HL-60 (cell line): ENCODE results near the gene COL20A1.

Experiments
- DNase-seq, 2 experiments: peaks; one replicate each; pipeline ENCODE4 v3.0.0-alpha.2; 2010 to 2020; ENCODE audit warnings: low read depth in 1 of 2, low spot score in 1 of 2
- H3K27ac ChIP-seq: fragments of 250-450 bp; sonication (Bioruptor Pico); replicated peaks from 2 replicates; pipeline ENCODE4 v1.5.1; 2020; ENCODE audit warnings: mild to moderate bottlenecking, moderate library complexity
- H3K27me3 ChIP-seq: fragments of 250-450 bp; sonication (Bioruptor Pico); 2 replicates; pipeline ENCODE4 v1.5.1; 2021; ENCODE audit warnings: mild to moderate bottlenecking, moderate library complexity; ENCODE audit not compliant: insufficient read depth, poor library complexity, severe bottlenecking
- H3K4me3 ChIP-seq: replicated peaks from 2 replicates; pipeline ENCODE4 v1.5.1; 2011; ENCODE audit warnings: mild to moderate bottlenecking, control low read depth, low read length; ENCODE audit not compliant: insufficient read depth
- GABPA ChIP-seq: IDR thresholded peaks from 2 replicates; pipeline ENCODE4 v1.6.1; 2012; ENCODE audit warnings: low read depth
- POLR2AphosphoS5 ChIP-seq: IDR thresholded peaks from 2 replicates; pipeline ENCODE4 v1.6.1; 2012; ENCODE audit warnings: low read depth
- SPI1 ChIP-seq: IDR thresholded peaks from 2 replicates; pipeline ENCODE4 v1.6.1; 2012; ENCODE audit warnings: low read depth, mild to moderate bottlenecking, borderline replicate concordance
- TF ChIP-seq, protein P1 (sequence below): IDR thresholded peaks from one replicate; pipeline ENCODE4 v1.5.1; 2011; ENCODE audit warnings: low read length, control low read depth, inconsistent platforms; ENCODE audit not compliant: insufficient read depth
- TF ChIP-seq, protein P2 (sequence below): IDR thresholded peaks from 2 replicates; pipeline ENCODE4 v1.6.1; 2012; ENCODE audit warnings: low read depth; ENCODE audit not compliant: insufficient replicate concordance

The COL20A1 gene

DNA sequence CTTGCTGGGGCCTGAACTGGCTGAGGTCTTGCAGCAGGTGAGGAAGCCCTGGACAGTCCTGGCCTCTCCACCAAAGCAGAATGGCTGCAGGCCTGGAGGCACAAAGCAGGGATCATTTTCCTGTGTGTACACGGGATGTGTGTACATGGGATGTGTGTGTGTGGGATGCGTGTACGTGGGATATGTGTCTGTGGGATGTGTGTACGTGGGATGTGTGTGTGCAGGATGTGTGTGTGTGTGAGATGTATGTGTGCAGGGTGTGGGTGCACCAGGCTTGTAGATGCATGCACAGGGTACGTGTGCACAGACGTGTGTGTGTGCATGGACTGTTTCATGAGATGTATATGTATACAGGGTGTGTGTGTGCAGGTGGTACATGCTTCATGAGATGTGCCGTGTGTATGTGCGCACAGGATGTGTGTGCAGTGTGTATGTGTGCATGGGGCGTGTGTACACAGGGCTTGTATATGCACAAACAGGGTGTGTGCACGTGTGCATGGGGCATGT, 76.1 kb downstream of the COL20A1 start:
- no peaks in the 10 kb centered on the region for H3K27me3 ChIP-seq

DNA sequence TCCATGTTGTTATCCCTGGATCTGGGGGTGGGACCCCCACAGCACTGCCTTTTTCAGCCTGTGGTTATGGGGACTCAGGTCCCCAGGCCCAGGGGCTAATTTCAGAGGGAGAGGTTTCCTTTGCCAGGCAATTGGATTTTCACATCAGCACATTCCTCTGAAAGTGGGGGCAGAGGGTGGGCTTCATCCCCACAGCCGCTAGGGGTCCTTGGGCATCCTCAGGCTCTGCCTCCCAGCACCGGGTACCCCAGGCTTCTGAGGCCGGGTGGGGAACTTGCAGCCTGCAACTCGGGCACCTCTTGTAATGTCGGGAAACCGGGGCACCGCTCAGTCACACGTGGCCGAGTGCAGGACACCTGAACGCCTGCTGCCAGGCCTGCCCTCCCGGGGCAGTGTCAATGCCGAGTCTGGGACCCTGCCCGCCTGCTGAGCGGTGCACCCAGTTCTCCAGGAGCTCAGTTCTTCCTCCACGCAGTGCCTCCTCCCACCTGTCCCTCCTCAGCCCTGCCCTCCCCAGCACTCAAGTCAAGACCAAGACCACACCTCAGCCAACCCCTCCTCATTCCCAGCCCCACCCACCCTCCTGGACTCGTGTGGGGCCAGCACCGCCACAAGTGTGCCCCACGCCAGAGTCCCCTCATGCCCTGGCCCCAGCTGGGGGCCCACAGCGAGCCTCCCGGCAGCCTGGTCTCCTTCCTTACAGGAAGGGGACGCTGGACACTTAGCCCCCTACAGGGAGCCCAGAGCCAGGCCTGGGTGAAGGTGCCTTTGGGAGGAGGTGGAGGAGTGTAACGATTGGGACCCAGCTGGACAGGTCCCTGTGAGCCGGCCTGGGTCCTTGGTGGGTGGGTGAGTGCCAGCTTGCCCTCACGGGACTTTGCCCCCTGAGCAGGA, 77.0 kb downstream of the COL20A1 start:
- TF ChIP-seq SPI1 = no peak
- no peak for TF ChIP-seq POLR2AphosphoS5
- TF ChIP-seq, protein P1, sequence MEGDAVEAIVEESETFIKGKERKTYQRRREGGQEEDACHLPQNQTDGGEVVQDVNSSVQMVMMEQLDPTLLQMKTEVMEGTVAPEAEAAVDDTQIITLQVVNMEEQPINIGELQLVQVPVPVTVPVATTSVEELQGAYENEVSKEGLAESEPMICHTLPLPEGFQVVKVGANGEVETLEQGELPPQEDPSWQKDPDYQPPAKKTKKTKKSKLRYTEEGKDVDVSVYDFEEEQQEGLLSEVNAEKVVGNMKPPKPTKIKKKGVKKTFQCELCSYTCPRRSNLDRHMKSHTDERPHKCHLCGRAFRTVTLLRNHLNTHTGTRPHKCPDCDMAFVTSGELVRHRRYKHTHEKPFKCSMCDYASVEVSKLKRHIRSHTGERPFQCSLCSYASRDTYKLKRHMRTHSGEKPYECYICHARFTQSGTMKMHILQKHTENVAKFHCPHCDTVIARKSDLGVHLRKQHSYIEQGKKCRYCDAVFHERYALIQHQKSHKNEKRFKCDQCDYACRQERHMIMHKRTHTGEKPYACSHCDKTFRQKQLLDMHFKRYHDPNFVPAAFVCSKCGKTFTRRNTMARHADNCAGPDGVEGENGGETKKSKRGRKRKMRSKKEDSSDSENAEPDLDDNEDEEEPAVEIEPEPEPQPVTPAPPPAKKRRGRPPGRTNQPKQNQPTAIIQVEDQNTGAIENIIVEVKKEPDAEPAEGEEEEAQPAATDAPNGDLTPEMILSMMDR = no peak
- TF ChIP-seq GABPA = no peak
- TF ChIP-seq, protein P2, sequence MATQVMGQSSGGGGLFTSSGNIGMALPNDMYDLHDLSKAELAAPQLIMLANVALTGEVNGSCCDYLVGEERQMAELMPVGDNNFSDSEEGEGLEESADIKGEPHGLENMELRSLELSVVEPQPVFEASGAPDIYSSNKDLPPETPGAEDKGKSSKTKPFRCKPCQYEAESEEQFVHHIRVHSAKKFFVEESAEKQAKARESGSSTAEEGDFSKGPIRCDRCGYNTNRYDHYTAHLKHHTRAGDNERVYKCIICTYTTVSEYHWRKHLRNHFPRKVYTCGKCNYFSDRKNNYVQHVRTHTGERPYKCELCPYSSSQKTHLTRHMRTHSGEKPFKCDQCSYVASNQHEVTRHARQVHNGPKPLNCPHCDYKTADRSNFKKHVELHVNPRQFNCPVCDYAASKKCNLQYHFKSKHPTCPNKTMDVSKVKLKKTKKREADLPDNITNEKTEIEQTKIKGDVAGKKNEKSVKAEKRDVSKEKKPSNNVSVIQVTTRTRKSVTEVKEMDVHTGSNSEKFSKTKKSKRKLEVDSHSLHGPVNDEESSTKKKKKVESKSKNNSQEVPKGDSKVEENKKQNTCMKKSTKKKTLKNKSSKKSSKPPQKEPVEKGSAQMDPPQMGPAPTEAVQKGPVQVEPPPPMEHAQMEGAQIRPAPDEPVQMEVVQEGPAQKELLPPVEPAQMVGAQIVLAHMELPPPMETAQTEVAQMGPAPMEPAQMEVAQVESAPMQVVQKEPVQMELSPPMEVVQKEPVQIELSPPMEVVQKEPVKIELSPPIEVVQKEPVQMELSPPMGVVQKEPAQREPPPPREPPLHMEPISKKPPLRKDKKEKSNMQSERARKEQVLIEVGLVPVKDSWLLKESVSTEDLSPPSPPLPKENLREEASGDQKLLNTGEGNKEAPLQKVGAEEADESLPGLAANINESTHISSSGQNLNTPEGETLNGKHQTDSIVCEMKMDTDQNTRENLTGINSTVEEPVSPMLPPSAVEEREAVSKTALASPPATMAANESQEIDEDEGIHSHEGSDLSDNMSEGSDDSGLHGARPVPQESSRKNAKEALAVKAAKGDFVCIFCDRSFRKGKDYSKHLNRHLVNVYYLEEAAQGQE = no peak
- no peaks in the 10 kb centered on the region for H3K27me3 ChIP-seq

More for the DNA sequence above, 76.1 kb downstream of the COL20A1 start:
- no peak overlapping the region for H3K4me3 ChIP-seq
- DNase-seq = no peak
- TF ChIP-seq, protein P1 = no peak
- TF ChIP-seq GABPA (no peak), POLR2AphosphoS5 (no peak), SPI1 (no peak)
- TF ChIP-seq, protein P2 = no peak
- H3K27ac ChIP-seq = no peak overlapping the region

DNA sequence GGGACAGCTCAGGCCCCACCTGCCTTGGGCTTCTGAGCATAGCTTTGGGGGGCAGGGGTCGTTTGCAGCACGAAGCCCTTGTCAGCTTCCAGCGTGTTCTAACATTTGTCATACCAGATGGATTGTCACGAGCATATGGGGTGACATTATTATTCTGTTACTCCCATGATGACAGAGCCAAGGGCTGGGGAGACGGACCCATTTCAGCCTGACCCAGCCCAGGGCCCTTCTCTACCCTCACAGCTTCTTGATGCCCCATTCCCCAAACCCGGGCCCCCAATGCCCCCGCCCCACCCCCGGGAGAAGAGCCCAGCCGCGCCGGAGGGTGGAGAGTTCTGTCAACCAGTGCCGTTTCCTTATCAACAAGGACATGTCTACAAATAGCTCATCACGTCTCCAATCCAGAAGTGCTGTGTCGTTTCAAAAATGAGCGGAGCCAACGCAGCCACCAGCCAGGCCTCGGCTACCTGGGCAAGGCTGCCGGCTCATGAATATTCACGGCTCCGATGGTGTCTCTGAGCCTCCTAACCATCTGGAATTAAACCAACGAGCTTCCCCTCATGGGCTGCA, 77.7 kb downstream of the COL20A1 start:
- H3K4me3 ChIP-seq = no peak overlapping the region
- DNase-seq = no peak
- TF ChIP-seq GABPA (no peak), SPI1 (no peak), POLR2AphosphoS5 (no peak)
- TF ChIP-seq, protein P2 = no peak
- TF ChIP-seq, protein P1 = no peak
- H3K27ac ChIP-seq = no peak overlapping the region
- no peaks in the 10 kb centered on the region for H3K27me3 ChIP-seq

More for the DNA sequence above, 77.0 kb downstream of the COL20A1 start:
- DNase-seq = no peak
- Histone ChIP-seq H3K4me3 (no peak overlapping the region), H3K27ac (no peak overlapping the region)
